Suprapubic skin (tissue), 3 donors: ENCODE results near the gene MMP3.

Experiments used
- CTCF ChIP-seq, 2 donors: fragments of 200-600 bp in 1 of 2; fragments of 450-650 bp in 1 of 2; sonication (generic) in 1 of 2; IDR thresholded peaks; one replicate each; pipeline ENCODE4 v1.5.1; 2016 to 2019; ENCODE audit warnings: antibody characterized with exemption in 2 of 2, mild to moderate bottlenecking in 1 of 2, moderate library complexity in 1 of 2
- EP300 ChIP-seq: sonication (generic); formaldehyde crosslinking; IDR thresholded peaks from one replicate; pipeline ENCODE4 v1.6.1; 2017; ENCODE audit warnings: antibody characterized with exemption

GRCh38 chr11:102812188-102812587, 31.2 kb downstream of the MMP3 start:
- no peak for TF ChIP-seq CTCF (IDR thresholded peaks at IDR 0.05)
- TF ChIP-seq EP300 = no peak
